ENCODE measurements around the gene CCT2. TPM values are rescaled to one million over a fixed set of nuclear protein-coding genes. Genes with fewer than 3 reads are reported as not detected.

The CCT2 gene
- total RNA-seq, 1 experiment from 2014 or later = 398 TPM

DNA sequence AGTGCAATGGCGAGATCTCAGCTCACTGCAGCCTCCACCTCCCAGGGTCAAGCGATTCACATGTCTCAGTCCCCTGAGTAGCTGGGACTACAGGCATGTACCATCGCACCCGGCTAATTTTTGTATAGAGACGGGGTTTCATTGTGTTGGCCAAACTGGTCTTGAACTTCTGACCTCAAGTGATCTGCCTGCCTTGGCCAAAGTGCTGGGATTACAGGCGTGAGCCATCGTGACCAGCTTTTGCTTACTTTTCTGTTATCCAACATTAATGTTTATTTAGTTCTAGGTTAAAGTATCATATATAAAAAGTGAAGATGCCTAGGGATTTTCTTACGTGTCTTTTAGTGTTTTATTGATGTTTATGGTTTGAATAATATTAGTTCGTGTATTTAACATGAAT is 28.9 kb upstream of the CCT2 start:
- ChIA-PET POLR2A (no interaction called here), CTCF (interaction anchor here (2.4 kb wide), 1 partner anchor 14 kb away, joined by 12 read pairs; no protein-coding TSS in a partner anchor), RAD21 (ENCODE audit: low non-redundant PET in 1 of 2, low total read pairs in 2 of 2, uncharacterized antibody in 2 of 2, unreplicated experiment in 2 of 2) (no interaction called here)
- TF ChIP-seq RAD21 (IDR thresholded peaks at IDR 0.05; ENCODE audit: low read depth) (no peak), EZH2 (IDR thresholded peaks at IDR 0.05) (no peak), YY1 (IDR thresholded peaks at IDR 0.05; ENCODE audit: extremely low read depth, insufficient replicate concordance, low read depth, low read length) (no peak), ZNF274 (IDR thresholded peaks at IDR 0.05; ENCODE audit: low read depth, low read length) (no peak), ELF1 (IDR thresholded peaks at IDR 0.05; ENCODE audit: borderline replicate concordance, low read depth) (no peak), EZH2phosphoT487 (IDR thresholded peaks at IDR 0.05; ENCODE audit: borderline replicate concordance) (no peak), MAX (IDR thresholded peaks at IDR 0.05) (no peak), POLR2AphosphoS5 (IDR thresholded peaks at IDR 0.05; ENCODE audit: low read depth, low read length) (no peak), TCF7L2 (IDR thresholded peaks at IDR 0.05; ENCODE audit: borderline replicate concordance, extremely low read depth, insufficient read depth, insufficient read length) (no peak), CEBPB (IDR thresholded peaks at IDR 0.05; ENCODE audit: low read depth) (no peak), SP1 (IDR thresholded peaks at IDR 0.05; ENCODE audit: low read depth) (no peak), ZFX (IDR thresholded peaks at IDR 0.05) (no peak), POLR2A (IDR thresholded peaks at IDR 0.05; ENCODE audit: borderline replicate concordance, extremely low read depth, insufficient read depth, insufficient read length) (no peak)
- TF ChIP-seq, protein P1, sequence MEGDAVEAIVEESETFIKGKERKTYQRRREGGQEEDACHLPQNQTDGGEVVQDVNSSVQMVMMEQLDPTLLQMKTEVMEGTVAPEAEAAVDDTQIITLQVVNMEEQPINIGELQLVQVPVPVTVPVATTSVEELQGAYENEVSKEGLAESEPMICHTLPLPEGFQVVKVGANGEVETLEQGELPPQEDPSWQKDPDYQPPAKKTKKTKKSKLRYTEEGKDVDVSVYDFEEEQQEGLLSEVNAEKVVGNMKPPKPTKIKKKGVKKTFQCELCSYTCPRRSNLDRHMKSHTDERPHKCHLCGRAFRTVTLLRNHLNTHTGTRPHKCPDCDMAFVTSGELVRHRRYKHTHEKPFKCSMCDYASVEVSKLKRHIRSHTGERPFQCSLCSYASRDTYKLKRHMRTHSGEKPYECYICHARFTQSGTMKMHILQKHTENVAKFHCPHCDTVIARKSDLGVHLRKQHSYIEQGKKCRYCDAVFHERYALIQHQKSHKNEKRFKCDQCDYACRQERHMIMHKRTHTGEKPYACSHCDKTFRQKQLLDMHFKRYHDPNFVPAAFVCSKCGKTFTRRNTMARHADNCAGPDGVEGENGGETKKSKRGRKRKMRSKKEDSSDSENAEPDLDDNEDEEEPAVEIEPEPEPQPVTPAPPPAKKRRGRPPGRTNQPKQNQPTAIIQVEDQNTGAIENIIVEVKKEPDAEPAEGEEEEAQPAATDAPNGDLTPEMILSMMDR (IDR thresholded peaks at IDR 0.05 in 2 of 3, conservative IDR thresholded peaks at IDR 0.05 in 1 of 3; ENCODE audit: borderline replicate concordance in 1 of 3, insufficient read depth in 1 of 3, low read depth in 2 of 3, low read length in 2 of 3) = no peak
- H3K4me2 ChIP-seq (ENCODE audit: low read length) = no peak overlapping the region
- H3K27me3 ChIP-seq (ENCODE audit: insufficient read depth, low read length) = no peaks in the 10 kb centered on the region
- intact Hi-C loops (cut with micrococcal nuclease) = no loop called here
- H3K4me1 ChIP-seq (ENCODE audit: control insufficient read depth in 1 of 2, insufficient read depth in 2 of 2, low read length in 2 of 2) = peaks cover 15 to 26% of the 10 kb centered on the region in 2 experiments
- no peak overlapping the region for H3K27ac ChIP-seq (ENCODE audit: low read depth, low read length)
- no peaks in the 10 kb centered on the region for H3K9me2 ChIP-seq (ENCODE audit: insufficient read depth)
- DNase-seq (ENCODE audit: low read depth, low spot score) (no peak), ATAC-seq (no peak)
- no TSS peak for BruUV-seq (replicated peaks)
- H2AFZ ChIP-seq (ENCODE audit: low read depth, low read length, poor library complexity, severe bottlenecking) = no peak overlapping the region
- peaks cover 40% of the 10 kb centered on the region for H3K79me2 ChIP-seq (ENCODE audit: insufficient read depth, low read length)
- no peaks in the 10 kb centered on the region for H3K9me3 ChIP-seq (ENCODE audit: control insufficient read depth in 1 of 2, insufficient read depth in 1 of 2, low read depth in 1 of 2, low read length in 2 of 2)
- H3K4me3 ChIP-seq (replicated peaks in 1 of 2; ENCODE audit: low read depth in 1 of 2, low read length in 2 of 2) = no peak overlapping the region
- no peaks in the 10 kb centered on the region for H4K20me1 ChIP-seq (ENCODE audit: insufficient read depth)
- no peaks in the 10 kb centered on the region for H3K36me3 ChIP-seq (ENCODE audit: control insufficient read depth in 1 of 2, insufficient read depth in 2 of 2, low read length in 2 of 2)
- H3K9ac ChIP-seq (ENCODE audit: low read length) = no peak overlapping the region
